Panc1 (cell line): ENCODE results near the gene GPBAR1. TPM values are rescaled to one million over a fixed set of nuclear protein-coding genes. Genes with fewer than 3 reads are reported as not detected.

Experiments
- ATAC-seq: fragments of 200-7000 bp; cut with Tn5 transposase; 2 replicates; pipeline ENCODE4 v1.9.1; 2020; ENCODE audit warnings: mild to moderate bottlenecking, moderate library complexity
- BruUV-seq: library from RNA; stranded (reverse); fragments of 400-500 nt; replicated peaks from 2 replicates; lab custom pipeline; 2021; lab: Mats Ljungman, UMichigan
- CTCF ChIA-PET: fragments of 300-600 bp; sonication (Branson Sonifier 250); formaldehyde crosslinking; loops from one replicate; lab custom pipeline; 2022; ENCODE audit warnings: antibody characterized with exemption; lab: Charles Lee
- POLR2A ChIA-PET: fragments of 300-600 bp; sonication (Branson Sonifier 250); formaldehyde crosslinking; loops from one replicate; lab custom pipeline; 2022; ENCODE audit warnings: antibody characterized with exemption; lab: Charles Lee
- DNase-seq: peaks from one replicate; pipeline ENCODE4 v3.0.0-alpha.2; 2010; ENCODE audit warnings: low read depth, low spot score
- H3K27ac ChIP-seq: 2 replicates; pipeline ENCODE4 v1.5.1; 2011; ENCODE audit warnings: mild to moderate bottlenecking, low read length, inconsistent platforms
- H3K27me3 ChIP-seq: fragments of 200-500 bp; sonication (Bioruptor generic); 2 replicates; pipeline ENCODE4 v1.6.0; 2014; ENCODE audit warnings: low read length, inconsistent platforms; ENCODE audit not compliant: control insufficient read depth, insufficient read depth
- H3K36me3 ChIP-seq: fragments of 200-500 bp; sonication (Bioruptor generic); 2 replicates; pipeline ENCODE4 v1.5.1; 2014; ENCODE audit warnings: inconsistent platforms, mild to moderate bottlenecking, low read length, moderate library complexity; ENCODE audit not compliant: control insufficient read depth, insufficient read depth
- H3K4me1 ChIP-seq: 2 replicates; pipeline ENCODE4 v1.5.1; 2011; ENCODE audit warnings: inconsistent platforms, mild to moderate bottlenecking, low read length, moderate library complexity; ENCODE audit not compliant: control insufficient read depth, insufficient read depth
- H3K4me3 ChIP-seq, 2 experiments: 2 replicates each; pipeline ENCODE4 v1.5.1; 2011 to 2012; ENCODE audit warnings: low read depth in 2 of 2, low read length in 2 of 2, mild to moderate bottlenecking in 2 of 2, inconsistent platforms in 1 of 2, moderate library complexity in 1 of 2
- H3K9me3 ChIP-seq: fragments of 200-500 bp; sonication (Bioruptor generic); 2 replicates; pipeline ENCODE4 v1.5.1; 2014; ENCODE audit warnings: low read depth, mild to moderate bottlenecking, inconsistent platforms, low read length, moderate library complexity; ENCODE audit not compliant: control insufficient read depth, insufficient read depth
- CTCF ChIP-seq: fragments of 450-650 bp; IDR thresholded peaks from 2 replicates; pipeline ENCODE4 v1.5.1; 2017; ENCODE audit warnings: mild to moderate bottlenecking
- POLR2AphosphoS5 ChIP-seq: IDR thresholded peaks from 2 replicates; pipeline ENCODE4 v1.6.1; 2012; ENCODE audit warnings: mild to moderate bottlenecking, low read depth, low read length, moderate library complexity
- REST ChIP-seq, 2 experiments: IDR thresholded peaks; 2 replicates each; pipeline ENCODE4 v1.6.1; 2011 to 2012; ENCODE audit warnings: low read depth in 2 of 2, control low read depth in 1 of 2, low read length in 1 of 2, mild to moderate bottlenecking in 1 of 2, moderate library complexity in 1 of 2; ENCODE audit not compliant: insufficient read depth in 1 of 2
- SIN3A ChIP-seq: IDR thresholded peaks from 2 replicates; pipeline ENCODE4 v1.6.1; 2012; ENCODE audit warnings: low read depth, mild to moderate bottlenecking, low read length, moderate library complexity, borderline replicate concordance; ENCODE audit not compliant: insufficient read depth
- TCF7L2 ChIP-seq: IDR thresholded peaks from 2 replicates; pipeline ENCODE4 v1.6.1; 2011; ENCODE audit warnings: mild to moderate bottlenecking, low read depth, low read length, inconsistent platforms
- in situ Hi-C: cut with HindIII; loops from 2 replicates; pipeline ENCODE4 v1.10.0; 2016; ENCODE audit warnings: low sequenced_read_pairs, low pct_unique_long_range_greater_than_20kb
- intact Hi-C: fragments of 100-400 bp; cut with micrococcal nuclease; formaldehyde crosslinking; loops from one replicate; pipeline ENCODE4 v1.10.0; 2022; ENCODE audit not compliant: unreplicated experiment
- total RNA-seq: library from RNA; stranded (reverse); gene quantifications from one replicate; pipeline ENCODE4 v1.2.1, GENCODE V29; 2021; ENCODE audit not compliant: unreplicated experiment

The GPBAR1 gene
- total RNA-seq, 1 experiment from 2014 or later, result 0.18 TPM

- no peaks in the 10 kb centered on the region for H3K9me3 ChIP-seq
- CTCF ChIA-PET, result no interaction called here
- no peaks in the 10 kb centered on the region for H3K27me3 ChIP-seq
- peaks cover 14% of the 10 kb centered on the region for H3K4me1 ChIP-seq
- H3K27ac ChIP-seq, result no peak overlapping the region
- in situ Hi-C loops (no loop called here), intact Hi-C loops (no loop called here)
- peaks cover 2% of the 10 kb centered on the region for H3K36me3 ChIP-seq
- POLR2A ChIA-PET, result no interaction called here
- ATAC-seq, result no peak
- no TSS peak for BruUV-seq
- TF ChIP-seq CTCF (no peak), TCF7L2 (no peak), SIN3A (no peak), POLR2AphosphoS5 (no peak), REST (IDR thresholded peaks at IDR 0.05; ENCODE audit: insufficient read depth in 1 of 2, low read depth in 2 of 2, low read length in 1 of 2) (no peak)
- no peak overlapping the region for H3K4me3 ChIP-seq
- DNase-seq, result no peak
Observed at GRCh38 chr2:218282173-218282991, 21.6 kb downstream of the GPBAR1 start.

GRCh38 chr2:218284106-218284811, 23.4 kb downstream of the GPBAR1 start:
- peaks cover 26% of the 10 kb centered on the region for H3K4me1 ChIP-seq
- DNase-seq, result no peak

More at GRCh38 chr2:218284106-218284811, 23.4 kb downstream of the GPBAR1 start:
- TF ChIP-seq SIN3A, result no peak
- no peak for TF ChIP-seq POLR2AphosphoS5
- no peak for TF ChIP-seq TCF7L2
- no peak for TF ChIP-seq CTCF
- no peak for TF ChIP-seq REST (IDR thresholded peaks at IDR 0.05; ENCODE audit: insufficient read depth in 1 of 2, low read depth in 2 of 2, low read length in 1 of 2)
- ChIA-PET CTCF (no interaction called here), POLR2A (no interaction called here)
- no TSS peak for BruUV-seq
- no peak for ATAC-seq
- Histone ChIP-seq H3K36me3 (peaks cover 2% of the 10 kb centered on the region; the same call in 1 of the 2 replicates), H3K27me3 (no peaks in the 10 kb centered on the region), H3K9me3 (no peaks in the 10 kb centered on the region), H3K27ac (peak overlapping the region; percentile 29; the same call in 1 of the 2 replicates), H3K4me3 (no peak overlapping the region)
- intact Hi-C loops (no loop called here), in situ Hi-C loops (no loop called here)
